ENCODE results near the gene FOXJ3. TPM values are rescaled to one million over a fixed set of nuclear protein-coding genes. Genes with fewer than 3 reads are reported as not detected.

Gene FOXJ3
- total and polyA plus RNA-seq, 2 of the 13 experiments (the other 11 are each of a cell fraction or from before 2014, with no cell fraction given), result 16.6 to 48.5 TPM

DNA sequence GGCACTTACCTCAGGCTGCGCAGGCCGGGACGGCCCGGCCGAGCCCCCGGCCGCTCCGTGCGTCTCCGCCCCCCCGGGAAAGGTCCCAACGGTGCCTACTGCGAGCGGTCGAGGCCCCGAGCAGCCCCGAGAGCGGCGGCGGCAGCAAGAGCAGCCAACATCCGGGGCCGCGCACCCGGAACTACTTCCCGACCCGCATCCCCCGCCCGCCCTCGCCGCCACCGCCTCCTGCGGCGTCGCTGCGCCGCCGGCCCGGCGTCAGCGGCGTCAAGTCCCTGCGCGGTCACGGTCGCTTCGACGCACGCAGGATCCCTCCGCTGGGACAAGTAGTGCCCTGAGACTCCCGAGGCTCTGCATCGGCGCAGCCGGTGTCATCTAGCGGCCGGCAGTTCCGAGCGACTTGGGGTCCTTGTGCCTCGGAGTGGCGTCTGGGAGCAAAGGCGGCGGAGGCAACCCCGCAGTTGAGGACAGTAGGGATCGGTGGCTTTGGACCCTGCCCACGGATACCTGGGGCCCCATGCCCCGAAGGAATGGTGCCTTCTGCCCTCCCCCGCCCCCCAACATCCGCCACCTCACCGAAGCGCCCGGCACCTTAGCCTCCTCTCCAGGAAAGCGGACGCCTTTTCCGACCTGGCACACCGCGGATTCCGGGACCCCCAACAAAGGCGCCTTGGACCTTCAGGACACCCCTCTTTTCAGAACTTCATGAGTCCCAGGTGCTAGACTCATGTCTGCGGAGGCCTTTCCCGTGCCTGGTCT, at the start of gene FOXJ3 (continued):
- peak; percentile 68; the same call in 1 of the 2 replicates for TF ChIP-seq ZSCAN9 (CRISPR knock-in tag; IDR thresholded peaks at IDR 0.05; ENCODE audit: borderline replicate concordance)
- no peak for TF ChIP-seq EHMT2 (IDR thresholded peaks at IDR 0.05; ENCODE audit: borderline replicate concordance, low read depth, low read length)
- TF ChIP-seq, protein P1, sequence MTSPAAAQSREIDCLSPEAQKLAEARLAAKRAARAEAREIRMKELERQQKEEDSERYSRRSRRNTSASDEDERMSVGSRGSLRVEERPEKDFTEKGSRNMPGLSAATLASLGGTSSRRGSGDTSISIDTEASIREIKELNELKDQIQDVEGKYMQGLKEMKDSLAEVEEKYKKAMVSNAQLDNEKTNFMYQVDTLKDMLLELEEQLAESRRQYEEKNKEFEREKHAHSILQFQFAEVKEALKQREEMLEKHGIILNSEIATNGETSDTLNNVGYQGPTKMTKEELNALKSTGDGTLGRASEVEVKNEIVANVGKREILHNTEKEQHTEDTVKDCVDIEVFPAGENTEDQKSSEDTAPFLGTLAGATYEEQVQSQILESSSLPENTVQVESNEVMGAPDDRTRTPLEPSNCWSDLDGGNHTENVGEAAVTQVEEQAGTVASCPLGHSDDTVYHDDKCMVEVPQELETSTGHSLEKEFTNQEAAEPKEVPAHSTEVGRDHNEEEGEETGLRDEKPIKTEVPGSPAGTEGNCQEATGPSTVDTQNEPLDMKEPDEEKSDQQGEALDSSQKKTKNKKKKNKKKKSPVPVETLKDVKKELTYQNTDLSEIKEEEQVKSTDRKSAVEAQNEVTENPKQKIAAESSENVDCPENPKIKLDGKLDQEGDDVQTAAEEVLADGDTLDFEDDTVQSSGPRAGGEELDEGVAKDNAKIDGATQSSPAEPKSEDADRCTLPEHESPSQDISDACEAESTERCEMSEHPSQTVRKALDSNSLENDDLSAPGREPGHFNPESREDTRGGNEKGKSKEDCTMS (CRISPR knock-in tag; conservative IDR thresholded peaks at IDR 0.05), result no peak
- peak; percentile 89; the same call in 1 of the 2 replicates for TF ChIP-seq FOXK1 (CRISPR knock-in tag; IDR thresholded peaks at IDR 0.05; ENCODE audit: borderline replicate concordance, low read depth)
- TF ChIP-seq EP300 (IDR thresholded peaks at IDR 0.05; ENCODE audit: low read depth in 2 of 2, low read length in 2 of 2), result peak in 1 of 2 experiments; percentile 56; a peak in 1 of 4 replicates
- peak; percentile 45; the same call in 1 of the 2 replicates for TF ChIP-seq EP300 (CRISPR knock-in tag; IDR thresholded peaks at IDR 0.05; ENCODE audit: borderline replicate concordance)
- TF ChIP-seq SNAI1 (CRISPR knock-in tag; IDR thresholded peaks at IDR 0.05; ENCODE audit: borderline replicate concordance), result no peak
- TF ChIP-seq SIX4 (CRISPR knock-in tag; IDR thresholded peaks at IDR 0.05), result peak; percentile 53
- TF ChIP-seq RORA (CRISPR knock-in tag; IDR thresholded peaks at IDR 0.05), result no peak
- no peak for TF ChIP-seq ZNF10 (CRISPR knock-in tag; IDR thresholded peaks at IDR 0.05; ENCODE audit: borderline replicate concordance, low read depth)
- peak; percentile 82 for TF ChIP-seq TBX3 (IDR thresholded peaks at IDR 0.05; ENCODE audit: borderline replicate concordance)
- TF ChIP-seq, protein P2, sequence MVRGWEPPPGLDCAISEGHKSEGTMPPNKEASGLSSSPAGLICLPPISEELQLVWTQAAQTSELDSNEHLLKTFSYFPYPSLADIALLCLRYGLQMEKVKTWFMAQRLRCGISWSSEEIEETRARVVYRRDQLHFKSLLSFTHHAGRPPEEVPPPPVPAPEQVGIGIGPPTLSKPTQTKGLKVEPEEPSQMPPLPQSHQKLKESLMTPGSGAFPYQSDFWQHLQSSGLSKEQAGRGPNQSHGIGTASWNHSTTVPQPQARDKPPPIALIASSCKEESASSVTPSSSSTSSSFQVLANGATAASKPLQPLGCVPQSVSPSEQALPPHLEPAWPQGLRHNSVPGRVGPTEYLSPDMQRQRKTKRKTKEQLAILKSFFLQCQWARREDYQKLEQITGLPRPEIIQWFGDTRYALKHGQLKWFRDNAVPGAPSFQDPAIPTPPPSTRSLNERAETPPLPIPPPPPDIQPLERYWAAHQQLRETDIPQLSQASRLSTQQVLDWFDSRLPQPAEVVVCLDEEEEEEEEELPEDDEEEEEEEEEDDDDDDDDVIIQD (CRISPR knock-in tag; IDR thresholded peaks at IDR 0.05; ENCODE audit: low read depth), result no peak; the same call in 1 of the 2 replicates
- TF ChIP-seq MIER2 (CRISPR knock-in tag; IDR thresholded peaks at IDR 0.05), result peak; percentile 63; the same call in 1 of the 2 replicates
- no peak for TF ChIP-seq MZF1 (CRISPR knock-in tag; IDR thresholded peaks at IDR 0.05; ENCODE audit: borderline replicate concordance)
- TF ChIP-seq ZBTB38 (CRISPR knock-in tag; IDR thresholded peaks at IDR 0.05), result peak; percentile 94
- TF ChIP-seq ZFP36 (IDR thresholded peaks at IDR 0.05; ENCODE audit: borderline replicate concordance, low read depth, low read length, partially characterized antibody), result no peak
- TF ChIP-seq SRSF1 (optimal IDR thresholded peaks at IDR 0.05; ENCODE audit: low read depth, low read length), result no peak
- peak; percentile 95 for TF ChIP-seq KDM3A (CRISPR knock-in tag; IDR thresholded peaks at IDR 0.05; ENCODE audit: low read depth)
- TF ChIP-seq, protein P3, sequence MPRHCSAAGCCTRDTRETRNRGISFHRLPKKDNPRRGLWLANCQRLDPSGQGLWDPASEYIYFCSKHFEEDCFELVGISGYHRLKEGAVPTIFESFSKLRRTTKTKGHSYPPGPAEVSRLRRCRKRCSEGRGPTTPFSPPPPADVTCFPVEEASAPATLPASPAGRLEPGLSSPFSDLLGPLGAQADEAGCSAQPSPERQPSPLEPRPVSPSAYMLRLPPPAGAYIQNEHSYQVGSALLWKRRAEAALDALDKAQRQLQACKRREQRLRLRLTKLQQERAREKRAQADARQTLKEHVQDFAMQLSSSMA (CRISPR knock-in tag; IDR thresholded peaks at IDR 0.05), result no peak
- TF ChIP-seq, protein P4, sequence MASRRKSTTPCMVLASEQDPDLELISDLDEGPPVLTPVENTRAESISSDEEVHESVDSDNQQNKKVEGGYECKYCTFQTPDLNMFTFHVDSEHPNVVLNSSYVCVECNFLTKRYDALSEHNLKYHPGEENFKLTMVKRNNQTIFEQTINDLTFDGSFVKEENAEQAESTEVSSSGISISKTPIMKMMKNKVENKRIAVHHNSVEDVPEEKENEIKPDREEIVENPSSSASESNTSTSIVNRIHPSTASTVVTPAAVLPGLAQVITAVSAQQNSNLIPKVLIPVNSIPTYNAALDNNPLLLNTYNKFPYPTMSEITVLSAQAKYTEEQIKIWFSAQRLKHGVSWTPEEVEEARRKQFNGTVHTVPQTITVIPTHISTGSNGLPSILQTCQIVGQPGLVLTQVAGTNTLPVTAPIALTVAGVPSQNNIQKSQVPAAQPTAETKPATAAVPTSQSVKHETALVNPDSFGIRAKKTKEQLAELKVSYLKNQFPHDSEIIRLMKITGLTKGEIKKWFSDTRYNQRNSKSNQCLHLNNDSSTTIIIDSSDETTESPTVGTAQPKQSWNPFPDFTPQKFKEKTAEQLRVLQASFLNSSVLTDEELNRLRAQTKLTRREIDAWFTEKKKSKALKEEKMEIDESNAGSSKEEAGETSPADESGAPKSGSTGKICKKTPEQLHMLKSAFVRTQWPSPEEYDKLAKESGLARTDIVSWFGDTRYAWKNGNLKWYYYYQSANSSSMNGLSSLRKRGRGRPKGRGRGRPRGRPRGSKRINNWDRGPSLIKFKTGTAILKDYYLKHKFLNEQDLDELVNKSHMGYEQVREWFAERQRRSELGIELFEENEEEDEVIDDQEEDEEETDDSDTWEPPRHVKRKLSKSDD (CRISPR knock-in tag; IDR thresholded peaks at IDR 0.05; ENCODE audit: low read depth), result peak; percentile 93; the same call in 1 of the 2 replicates
- TF ChIP-seq RXRA (CRISPR knock-in tag; IDR thresholded peaks at IDR 0.05), result peak; percentile 67
- no peak; the same call in 1 of the 2 replicates for TF ChIP-seq ZNF543 (CRISPR knock-in tag; IDR thresholded peaks at IDR 0.05)
